GM12891 (cell line): ENCODE results near the gene PDGFRA.

ENCODE experiments used
- POLR2A ChIP-seq: IDR thresholded peaks from 2 replicates; pipeline ENCODE4 v1.6.1; 2011; ENCODE audit warnings: low read depth, low read length, control low read depth
- POLR2AphosphoS5 ChIP-seq: IDR thresholded peaks from 2 replicates; pipeline ENCODE4 v1.6.1; 2011; ENCODE audit warnings: low read depth, low read length, control low read depth

GRCh38 chr4:54229631-54230483, 764 bp downstream of the PDGFRA start:
- no peak for TF ChIP-seq POLR2A
- TF ChIP-seq POLR2AphosphoS5 = no peak
